ENCODE results near the gene ETFB.

The ETFB gene

DNA sequence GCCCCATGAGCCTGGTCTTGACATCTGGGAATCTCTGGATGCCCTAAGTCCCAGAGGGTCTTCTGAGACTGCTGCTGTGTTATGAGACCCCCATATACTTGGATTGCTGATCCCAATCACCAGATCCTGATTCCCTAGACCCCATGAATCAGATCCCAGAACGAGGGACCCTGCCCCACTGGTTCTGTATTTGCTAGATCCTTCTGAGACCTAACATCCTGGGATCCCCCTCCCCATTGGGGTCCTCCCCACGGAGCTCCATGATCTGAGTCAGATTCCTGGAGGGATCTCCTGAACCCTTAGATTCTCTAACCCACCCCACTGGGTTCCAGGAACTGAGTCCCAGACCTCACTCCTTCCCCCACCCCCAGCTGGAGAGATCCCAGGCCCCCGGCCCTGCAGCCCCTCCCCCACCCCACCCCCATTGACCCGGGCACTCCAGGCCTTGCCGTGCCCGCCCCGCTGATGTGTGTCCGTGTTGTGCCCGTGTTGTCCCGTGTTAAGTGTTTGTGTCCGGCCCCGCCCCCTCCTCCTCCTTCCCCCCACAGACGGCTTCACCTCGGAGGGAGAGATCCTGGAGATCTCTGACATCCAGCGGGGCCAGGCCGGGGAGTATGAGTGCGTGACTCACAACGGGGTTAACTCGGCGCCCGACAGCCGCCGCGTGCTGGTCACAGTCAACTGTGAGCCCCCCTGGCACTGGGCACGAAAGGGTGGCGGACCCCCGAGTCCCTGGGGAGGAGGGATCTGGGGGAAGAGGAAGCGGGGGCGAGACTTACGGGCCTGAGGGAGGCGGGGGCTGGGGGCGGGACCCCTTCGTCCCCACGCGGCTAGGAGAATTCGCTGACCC, 39.7 kb downstream of the ETFB start:
- DNase-seq: no peak

DNA sequence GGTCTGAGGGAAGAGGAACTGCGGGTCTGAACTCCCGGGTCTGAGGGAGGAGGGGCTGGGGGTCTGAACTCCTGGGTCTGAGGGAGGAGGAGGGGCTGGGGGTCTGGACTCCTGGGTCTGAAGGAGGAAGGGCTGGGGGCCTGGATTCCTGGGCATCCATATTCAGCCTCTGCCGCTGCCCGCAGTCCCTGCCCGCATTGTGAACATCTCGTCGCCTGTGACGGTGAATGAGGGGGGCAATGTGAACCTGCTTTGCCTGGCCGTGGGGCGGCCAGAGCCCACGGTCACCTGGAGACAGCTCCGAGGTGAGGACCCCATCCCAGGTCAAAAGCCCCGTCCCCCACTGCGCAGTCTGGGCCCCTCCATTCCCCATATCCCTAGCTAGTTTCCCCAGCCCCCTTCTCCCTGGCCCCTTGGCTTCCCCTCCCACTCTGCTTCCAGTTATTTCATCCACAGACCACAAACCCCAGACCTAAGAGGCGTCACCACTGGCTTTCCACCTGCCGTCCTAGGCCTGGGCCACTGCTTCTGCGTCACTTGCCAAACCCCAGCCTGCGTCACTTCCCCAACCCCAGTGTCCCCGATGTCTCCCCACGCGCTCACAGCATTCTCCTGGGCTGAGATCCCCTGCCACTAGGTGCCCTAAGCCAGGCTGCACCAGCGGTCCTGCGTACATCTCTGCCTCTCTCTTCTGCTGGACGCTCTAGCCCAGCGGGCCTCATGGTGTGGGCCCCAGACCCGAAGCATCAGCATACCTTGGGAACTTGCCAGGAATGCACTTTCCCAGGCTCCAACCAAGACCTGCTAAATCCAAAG, 40.8 kb downstream of the ETFB start:
- no peak for DNase-seq

DNA sequence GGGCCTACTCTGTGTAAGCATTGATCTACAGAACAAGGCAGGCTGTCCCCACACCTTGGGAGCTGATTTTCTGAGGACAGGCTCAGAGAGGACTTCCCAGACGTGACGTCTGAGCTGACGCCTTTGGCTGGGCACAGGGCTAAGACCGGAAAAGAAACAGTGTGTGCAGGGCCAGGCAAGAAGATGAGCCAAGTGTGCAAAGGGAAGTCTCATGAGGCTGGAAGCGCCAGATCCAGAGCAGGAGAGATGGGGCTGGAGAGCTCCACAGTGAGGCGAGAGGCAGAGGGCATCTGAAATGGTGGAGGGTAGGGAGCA, 42.1 kb downstream of the ETFB start:
- no peak for DNase-seq

DNA sequence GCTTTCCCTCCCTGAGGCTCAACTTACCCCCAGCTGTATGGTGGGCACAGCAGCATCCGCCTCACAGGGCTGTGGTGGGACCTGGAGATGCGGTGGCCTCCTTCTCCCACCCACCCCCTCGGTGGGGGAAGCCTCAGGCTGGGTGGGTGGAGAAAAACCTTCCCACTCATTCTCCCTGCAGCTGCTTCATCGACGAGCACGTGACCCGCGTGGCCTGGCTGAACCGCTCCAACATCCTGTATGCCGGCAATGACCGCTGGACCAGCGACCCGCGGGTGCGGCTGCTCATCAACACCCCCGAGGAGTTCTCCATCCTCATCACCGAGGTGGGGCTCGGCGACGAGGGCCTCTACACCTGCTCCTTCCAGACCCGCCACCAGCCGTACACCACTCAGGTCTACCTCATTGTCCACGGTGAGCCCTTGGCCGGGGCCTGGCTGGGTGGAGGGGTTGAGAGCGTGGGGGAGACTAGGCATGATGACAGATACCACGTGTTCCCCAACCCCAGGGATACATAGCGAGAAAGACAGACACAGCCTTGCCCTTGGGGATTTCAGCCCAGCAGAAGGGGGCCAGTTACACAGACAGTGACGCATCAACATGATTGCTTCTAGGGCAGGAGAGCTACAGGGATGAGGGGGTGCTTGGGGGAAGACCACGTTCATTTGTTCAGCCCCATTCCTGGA, 42.6 kb downstream of the ETFB start:
- no peak for DNase-seq

DNA sequence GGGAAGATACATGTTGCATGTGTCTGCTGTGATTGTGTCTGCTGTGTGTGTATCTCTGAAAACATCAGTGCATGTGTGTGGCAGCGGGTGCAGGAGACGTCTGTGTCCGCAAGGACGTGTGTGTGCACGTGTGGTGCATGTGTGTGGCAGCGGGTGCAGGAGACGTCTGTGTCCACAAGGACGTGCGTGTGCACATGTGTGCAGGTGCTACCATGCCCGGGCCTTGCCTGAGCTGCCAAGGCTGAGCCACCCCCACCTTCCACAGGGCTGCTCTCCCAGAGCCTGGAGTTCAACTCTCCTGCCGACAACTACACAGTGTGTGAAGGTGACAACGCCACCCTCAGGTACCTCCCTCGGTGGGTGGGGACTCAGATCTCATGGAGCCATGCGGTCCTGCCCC, 44.4 kb downstream of the ETFB start:
- no peak for DNase-seq

DNA sequence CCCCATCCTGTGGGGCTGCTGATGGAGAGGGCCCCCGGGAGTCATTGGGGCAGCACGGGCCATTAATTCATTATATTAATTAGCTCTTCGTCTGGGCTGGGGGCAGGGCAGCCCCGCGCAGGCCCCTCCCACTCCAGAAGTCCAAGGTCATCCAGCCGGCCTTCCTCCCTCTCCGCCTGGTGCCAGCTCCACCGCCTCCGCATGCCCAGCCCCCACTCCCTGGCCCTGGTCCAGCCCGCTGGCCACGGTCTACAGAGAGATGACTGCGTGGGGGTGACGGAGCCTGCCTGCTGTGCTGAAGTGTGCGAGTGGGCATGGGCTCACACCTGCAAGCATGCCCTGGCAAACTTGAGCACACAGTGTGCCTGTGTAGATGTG, 45.9 kb downstream of the ETFB start:
- DNase-seq: no peak

DNA sequence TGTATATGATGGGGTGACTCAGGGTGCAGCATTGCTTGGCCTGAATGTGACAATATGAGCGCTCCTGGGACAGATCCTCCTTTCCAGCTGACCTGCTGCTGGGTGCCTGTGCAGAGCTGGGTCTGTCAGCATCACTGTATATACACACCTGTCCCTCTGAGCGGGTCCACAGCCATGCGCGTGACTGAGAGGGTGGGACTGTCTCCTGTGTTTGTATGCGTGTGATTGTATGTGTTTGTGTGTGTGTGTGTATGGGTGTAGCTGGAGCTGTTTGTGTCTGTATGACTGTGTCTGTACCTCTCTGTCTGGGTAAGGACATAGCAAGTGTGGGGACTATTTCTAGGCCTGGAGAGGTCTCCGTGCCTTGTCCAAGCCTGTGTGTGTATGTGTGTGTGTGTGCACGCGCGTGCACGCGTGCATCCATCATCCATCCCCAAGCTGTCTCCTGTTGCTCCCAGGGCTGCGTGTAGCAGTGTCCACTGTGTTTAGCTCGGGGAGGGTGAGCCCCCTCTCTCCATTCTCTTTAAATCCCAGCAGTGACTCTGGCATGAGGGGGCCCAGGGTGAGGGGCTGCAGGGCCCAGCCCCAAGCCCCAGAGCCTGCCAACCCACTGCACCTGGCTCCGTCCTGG, 46.4 kb downstream of the ETFB start:
- no peak for DNase-seq

DNA sequence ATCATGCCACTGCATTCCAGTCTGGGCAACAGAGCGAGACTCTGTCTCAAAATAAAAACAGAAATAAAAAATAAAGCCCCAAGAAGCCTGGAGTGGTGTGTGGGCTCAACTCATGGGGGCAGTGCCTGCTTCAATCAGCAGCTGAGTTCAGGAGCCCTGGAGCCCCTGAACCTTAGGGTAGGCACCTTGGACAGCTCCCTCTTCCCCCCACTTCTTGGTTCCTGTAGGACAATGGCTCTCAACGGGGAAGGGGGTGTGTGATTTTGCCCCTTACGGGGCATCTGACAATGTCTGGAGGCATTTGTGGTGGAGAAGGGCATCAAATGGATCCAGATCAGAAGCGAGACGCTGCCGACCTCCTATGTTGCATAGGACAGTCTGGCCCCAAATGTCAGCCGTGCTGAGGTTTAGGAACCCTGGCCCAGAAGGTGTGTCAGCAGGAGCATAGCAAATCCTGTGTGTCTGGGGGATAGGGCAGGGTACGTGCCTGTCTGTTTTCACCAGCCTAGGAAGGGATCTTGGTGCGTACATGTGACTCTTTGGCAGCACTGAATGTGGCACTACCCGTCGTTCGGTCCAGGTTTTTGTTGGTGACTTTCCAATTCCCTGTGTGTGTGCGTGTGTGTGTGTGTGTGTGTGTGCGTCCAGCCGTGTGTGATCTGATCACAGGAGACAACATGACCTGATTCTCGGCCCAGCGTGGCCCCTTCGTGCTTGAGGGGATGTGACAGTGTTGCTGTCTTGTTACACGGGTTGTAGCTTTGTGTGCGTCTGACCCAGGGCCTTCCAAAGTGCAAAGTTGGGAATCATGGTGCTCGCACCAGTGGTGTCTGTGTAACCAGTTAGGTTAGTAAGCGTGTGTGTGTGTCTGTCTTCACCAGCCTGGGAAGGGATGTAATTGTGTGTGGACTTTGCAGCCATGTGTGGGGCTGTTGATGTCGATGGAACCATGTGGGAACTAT, 47.2 kb downstream of the ETFB start:
- no peak for DNase-seq

DNA sequence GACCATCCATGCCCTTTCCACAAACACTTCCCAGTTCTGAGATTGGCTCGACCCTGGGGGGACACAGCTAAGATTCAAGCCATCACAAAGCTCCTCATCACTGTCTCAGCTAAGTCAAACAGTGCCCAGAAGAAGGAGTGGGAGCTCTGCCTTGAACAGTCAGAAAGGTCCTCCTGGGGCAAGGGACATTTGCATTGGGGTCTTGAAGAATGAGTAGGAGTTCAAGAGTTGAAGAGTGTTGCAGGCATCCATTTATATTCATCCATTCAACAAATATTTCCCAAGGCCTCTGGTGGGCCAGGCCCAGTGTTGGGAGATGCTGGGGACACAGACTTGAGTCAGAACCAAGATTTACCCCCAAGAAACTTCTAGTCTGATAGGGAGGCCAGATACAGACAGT, 48.2 kb downstream of the ETFB start:
- DNase-seq: no peak

DNA sequence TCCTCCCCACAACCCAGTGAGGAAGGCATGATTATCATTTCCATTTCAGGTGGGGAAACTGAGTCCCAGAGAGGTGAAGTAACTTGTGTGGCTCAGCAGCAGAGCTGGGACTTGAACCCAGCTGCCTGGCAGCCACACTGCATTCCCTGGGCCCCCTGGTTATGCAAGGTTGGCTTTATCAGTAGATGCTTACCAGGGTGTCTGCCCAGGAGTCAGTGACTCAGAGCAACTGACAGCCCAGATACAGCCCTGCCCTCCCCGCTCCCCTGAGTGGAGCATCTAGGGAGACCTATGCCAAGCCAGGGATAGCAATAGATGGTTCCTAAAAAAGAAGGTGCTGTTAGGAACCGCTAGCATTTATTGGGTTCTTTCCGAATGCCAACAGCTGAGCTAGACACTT, 48.8 kb downstream of the ETFB start:
- DNase-seq: no peak

DNA sequence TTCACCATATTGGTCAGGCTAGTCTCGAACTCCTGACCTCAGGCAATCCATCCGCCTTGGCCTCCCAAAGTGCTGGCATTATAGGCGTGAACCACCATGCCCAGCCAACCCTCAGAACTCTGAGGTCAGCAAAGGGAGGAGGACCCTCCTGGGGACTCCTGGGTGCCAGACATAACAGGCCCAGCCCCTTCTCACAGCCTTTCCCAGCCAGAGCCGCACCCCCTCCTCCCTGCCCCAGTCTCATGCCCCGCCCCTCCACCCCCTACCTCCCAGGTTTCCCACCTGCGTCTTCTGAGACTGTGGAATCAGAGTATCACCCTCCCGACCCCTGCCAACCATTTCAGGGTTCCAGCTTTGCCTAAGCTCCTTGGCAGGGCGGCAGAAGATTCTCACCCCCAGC, 49.5 kb downstream of the ETFB start:
- DNase-seq: no peak

DNA sequence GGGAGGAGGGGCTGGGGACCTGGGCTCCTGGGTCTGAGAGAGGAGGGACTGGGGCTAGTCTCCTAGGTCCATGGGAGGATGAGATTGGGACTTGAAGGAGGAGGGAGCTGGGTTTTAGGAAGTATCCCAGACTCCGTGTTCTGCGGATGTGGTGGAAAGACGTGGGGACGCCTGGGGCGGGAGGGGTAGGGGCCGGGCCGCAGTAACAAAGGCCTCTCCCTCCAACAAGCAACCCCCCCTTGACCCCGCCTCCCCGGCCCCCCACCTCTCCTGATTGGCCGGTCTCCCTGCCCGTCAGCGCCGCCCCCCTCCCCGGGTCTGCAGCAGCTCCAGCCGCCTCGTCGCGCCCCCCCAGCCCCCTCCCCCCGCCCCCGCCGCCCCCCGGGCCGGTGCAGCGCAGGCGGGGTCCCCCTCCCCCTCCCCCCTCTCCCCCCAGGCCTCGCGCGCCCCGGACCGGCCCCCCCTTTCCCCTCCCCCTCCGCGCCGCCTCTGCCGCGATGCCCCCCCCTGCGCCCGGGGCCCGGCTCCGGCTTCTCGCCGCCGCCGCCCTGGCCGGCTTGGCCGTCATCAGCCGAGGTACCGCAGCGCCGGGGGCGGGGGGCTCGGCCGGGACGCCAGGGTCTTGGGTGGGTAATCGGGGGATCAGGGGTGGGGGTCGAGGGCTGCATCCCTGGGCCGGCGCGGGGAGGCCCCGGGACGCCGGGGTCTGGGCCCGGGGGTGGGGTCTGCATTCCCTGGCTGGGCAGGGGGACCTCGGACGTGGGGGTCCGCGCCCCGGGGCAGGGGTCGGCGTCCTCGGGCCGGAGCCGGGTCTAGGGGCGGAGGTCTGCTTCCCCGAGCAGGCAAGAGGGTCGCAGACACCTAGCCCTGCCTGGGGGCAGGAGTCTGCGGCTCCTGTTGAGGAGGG, 54.6 kb downstream of the ETFB start, which contains the start of gene IGLON5:
Gene IGLON5, plus strand, starts transcription at position 294 of the 907 bp plus-strand sequence. Its CDS starts 204 bp downstream, at position 498.
- no peak for DNase-seq

DNA sequence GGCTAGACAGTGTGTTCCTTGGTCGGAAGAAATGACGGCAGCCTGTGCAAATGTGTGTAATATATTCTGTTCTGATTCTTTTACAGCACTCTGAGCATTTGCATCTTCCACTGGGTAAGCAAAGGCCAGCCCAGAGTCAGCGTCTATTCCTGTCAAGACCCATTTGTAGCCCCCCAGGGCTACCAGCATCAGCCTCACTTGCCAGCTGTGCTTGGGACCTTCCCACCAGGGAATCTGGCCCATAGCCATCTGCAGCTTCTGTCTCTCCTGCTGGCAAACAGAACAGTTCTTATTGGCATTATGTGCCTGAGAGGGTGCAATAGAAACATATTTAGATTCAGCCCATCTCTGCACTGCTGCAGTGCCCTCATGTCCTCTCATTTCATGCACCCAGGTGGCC, 60.7 kb downstream of the ETFB start:
- no peak for DNase-seq

DNA sequence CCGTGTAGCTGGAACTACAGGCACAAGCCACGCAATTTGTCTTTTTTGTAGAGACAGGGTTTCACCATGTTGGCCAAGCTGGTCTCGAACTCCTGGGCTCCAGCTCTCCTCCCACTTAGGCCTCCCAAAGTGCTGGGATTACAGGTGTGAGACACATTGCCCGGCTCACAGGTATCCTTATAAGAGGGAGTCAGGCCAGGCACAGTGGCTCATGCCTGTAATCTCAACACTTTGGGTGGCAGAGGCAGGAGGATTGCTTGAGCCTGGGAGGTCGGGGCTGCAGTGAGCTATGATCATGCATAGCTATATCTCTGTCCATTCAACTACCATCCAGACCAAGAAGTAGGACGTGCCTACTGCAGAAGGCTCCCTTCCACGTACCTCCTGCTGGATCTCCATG, 64.9 kb downstream of the ETFB start:
- DNase-seq: no peak

DNA sequence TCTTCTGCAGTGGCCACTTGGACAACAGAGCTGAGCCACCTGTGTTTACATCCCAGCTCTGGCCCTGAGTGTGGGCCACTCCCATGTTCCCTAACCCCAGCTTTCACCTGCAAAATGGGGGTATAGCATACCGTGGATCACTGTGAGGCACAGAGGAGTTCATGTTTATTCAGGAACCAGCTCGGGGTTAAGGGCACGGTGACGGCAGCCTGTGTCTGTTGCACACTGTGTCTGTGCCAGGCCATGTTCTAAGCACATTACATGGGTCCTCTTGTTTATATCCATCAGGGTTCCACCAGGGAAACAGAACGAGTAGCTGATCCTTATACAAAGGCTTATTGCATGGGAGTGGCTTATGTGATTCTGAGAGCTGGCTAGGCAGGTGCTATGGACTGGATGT, 68.8 kb downstream of the ETFB start:
- DNase-seq: no peak

DNA sequence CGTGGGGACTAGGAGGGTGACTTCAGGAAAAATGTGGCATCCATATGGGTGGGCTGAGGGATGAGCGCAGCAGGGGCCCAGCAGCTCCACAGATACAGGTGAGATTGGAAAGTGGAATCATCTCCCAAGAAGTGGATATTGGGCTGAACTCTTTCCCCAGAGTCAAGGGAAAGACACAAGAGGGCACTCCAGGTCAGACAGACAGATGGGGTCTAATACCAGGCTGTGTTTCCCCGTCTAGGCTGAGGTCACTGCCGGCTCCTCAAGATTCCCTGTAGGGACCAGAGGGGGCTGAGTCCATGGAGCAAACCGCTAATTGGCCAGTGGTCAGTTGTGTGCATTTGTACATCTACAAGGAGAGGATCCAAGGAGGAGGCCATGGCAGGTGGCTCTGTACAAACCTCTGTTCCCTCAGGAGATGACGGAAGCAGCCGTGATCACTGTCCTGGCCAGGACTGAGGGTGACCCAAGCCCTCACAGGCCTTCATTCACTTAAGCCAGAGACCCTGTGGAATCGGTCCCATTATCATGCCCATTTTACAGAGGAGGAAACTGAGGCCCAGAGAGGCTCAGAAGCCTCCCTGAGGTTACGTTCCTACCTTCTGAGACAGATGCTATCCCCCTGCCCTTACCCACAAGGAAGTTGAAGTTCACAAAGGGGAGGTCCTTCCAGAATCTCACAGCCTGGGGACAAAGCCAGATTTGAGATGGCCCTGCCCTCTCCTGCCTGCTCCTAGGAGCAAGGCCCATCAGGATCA, 69.7 kb downstream of the ETFB start:
- DNase-seq: peak in 1 of 2 experiments; percentile 15

DNA sequence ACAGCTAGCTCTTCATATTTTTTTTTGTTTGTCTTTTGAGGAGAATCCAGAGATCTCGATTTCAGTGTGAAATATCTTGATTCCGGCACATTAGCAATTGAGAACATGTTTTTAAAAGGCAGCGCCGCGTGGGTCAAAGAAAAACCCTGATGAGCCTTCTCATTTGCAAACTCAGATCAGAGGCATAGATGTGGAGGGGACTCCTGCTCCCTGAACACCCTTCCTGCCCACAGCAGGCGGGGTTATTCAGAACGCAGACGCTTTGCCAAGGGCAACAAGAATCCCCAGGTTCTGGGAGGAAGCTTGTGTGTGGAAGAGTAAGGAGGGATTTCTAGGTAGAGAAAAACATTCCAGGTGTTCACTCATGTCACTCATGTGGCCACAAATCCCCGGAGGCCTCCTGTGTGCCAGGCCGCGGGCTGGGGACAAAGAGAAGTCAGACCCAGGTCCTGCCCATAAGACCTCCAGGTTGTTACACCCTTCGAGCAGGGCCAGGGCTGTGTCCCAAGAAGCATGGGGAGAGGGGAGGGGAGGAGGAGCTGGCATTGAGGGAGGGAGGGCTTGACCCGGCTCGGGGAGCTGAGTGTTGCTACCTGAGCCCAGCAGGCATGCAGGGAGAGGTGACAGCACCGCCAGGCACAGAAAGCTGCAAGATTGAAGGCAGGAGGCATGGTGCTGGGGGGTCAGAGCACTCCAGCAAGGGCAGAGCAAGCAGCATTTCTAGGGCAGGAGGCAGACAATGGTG, 70.6 kb downstream of the ETFB start:
- DNase-seq: peak in 1 of 2 experiments; percentile 26

Data from NCI-H526 (cell line).